Measurements from ENCODE around the gene ZNF574. TPM values are rescaled to one million over a fixed set of nuclear protein-coding genes. Genes with fewer than 3 reads are reported as not detected.
A peak's percentile ranks its signal among the peaks of the same experiment; 100 is the strongest.

Gene ZNF574
- total RNA-seq, 1 donor from 2014 or later, result 15.2 TPM

- Mint-ChIP-seq H3K27me3 (ENCODE audit: unreplicated experiment) (no peaks in the 10 kb centered on the region), H3K4me3 (ENCODE audit: unreplicated experiment) (no peak overlapping the region), H3K36me3 (ENCODE audit: unreplicated experiment) (no peaks in the 10 kb centered on the region), H3K4me1 (ENCODE audit: unreplicated experiment) (peaks cover 51% of the 10 kb centered on the region), H3K27ac (ENCODE audit: unreplicated experiment) (peak overlapping the region; percentile 93), H3K9me3 (ENCODE audit: unreplicated experiment) (no peaks in the 10 kb centered on the region)
- DNase-seq (ENCODE audit: extremely low spot score, unreplicated experiment), result no peak
- TF ChIP-seq, protein P1, sequence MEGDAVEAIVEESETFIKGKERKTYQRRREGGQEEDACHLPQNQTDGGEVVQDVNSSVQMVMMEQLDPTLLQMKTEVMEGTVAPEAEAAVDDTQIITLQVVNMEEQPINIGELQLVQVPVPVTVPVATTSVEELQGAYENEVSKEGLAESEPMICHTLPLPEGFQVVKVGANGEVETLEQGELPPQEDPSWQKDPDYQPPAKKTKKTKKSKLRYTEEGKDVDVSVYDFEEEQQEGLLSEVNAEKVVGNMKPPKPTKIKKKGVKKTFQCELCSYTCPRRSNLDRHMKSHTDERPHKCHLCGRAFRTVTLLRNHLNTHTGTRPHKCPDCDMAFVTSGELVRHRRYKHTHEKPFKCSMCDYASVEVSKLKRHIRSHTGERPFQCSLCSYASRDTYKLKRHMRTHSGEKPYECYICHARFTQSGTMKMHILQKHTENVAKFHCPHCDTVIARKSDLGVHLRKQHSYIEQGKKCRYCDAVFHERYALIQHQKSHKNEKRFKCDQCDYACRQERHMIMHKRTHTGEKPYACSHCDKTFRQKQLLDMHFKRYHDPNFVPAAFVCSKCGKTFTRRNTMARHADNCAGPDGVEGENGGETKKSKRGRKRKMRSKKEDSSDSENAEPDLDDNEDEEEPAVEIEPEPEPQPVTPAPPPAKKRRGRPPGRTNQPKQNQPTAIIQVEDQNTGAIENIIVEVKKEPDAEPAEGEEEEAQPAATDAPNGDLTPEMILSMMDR (IDR thresholded peaks at IDR 0.05), result no peak
Measured at GRCh38 chr19:42111384-42111783, 35.4 kb downstream of the ZNF574 start.

DNA sequence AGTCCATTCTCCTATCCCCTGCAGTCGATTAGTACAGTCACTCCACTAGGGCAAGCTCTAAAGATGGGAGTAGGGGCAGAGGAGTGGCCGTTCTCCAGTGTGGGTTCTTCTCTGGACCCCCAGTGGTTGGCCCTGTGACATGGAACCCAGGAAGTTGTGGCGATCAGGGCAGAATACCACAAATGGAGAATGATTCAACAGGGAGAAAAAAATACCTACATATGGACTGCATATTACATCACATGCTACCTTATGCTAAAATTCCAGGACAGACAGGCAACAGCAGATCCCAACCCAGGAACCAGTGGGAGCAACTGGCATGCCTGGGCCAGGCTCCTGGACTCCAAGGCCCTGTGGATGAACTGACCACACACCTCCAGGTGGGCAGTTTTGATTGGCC is 35.8 kb downstream of the ZNF574 start:
- H3K27ac Mint-ChIP-seq (ENCODE audit: unreplicated experiment), result peak overlapping the region; percentile 93
- no peak for DNase-seq (ENCODE audit: extremely low spot score, unreplicated experiment)

DNA sequence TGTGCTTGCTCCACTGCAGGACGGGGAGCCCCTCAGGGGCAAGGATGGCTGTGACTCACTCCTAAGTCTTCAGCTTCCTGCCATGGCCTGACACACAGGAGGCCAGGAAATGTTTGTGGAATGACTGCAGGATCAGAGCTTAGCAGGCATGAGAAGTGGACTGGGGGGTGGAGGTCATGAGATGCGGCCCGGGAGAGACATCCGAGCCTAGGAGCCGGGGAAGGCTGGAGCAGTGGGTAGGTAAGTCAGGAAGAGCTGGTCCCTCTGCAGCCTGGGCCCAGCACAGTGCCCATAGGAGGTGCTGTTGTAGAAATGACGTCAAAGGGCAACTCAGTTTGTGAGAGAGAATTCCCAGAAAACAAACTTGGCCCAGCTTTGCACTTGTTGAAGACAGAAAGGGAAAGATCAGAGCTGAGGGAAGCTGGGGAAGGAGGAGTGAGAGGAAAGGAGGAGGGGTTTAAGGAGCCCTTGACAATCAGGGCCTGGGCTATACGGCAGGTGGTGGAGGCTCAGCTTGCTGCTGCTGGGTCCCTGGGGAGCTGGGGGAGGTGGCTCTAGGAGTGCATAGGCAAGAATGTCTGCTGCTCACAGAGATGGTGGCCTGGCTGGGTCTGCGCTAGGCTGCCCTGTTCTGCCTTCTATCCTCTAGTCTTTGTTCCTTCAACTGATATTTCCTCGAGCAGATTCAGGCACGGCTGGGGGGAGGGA is 37.8 kb downstream of the ZNF574 start:
- Mint-ChIP-seq H3K9me3 (ENCODE audit: unreplicated experiment) (no peaks in the 10 kb centered on the region), H3K36me3 (ENCODE audit: unreplicated experiment) (no peaks in the 10 kb centered on the region), H3K27me3 (ENCODE audit: unreplicated experiment) (no peaks in the 10 kb centered on the region), H3K4me3 (ENCODE audit: unreplicated experiment) (peak overlapping the region; percentile 27), H3K4me1 (ENCODE audit: unreplicated experiment) (peaks cover 50% of the 10 kb centered on the region), H3K27ac (ENCODE audit: unreplicated experiment) (peak overlapping the region; percentile 93)
- TF ChIP-seq, protein P1 (IDR thresholded peaks at IDR 0.05), result peak; percentile 52
- no peak for DNase-seq (ENCODE audit: extremely low spot score, unreplicated experiment)

More for the DNA sequence above, 35.8 kb downstream of the ZNF574 start:
- Mint-ChIP-seq H3K36me3 (ENCODE audit: unreplicated experiment) (no peaks in the 10 kb centered on the region), H3K4me3 (ENCODE audit: unreplicated experiment) (no peak overlapping the region), H3K27me3 (ENCODE audit: unreplicated experiment) (no peaks in the 10 kb centered on the region), H3K4me1 (ENCODE audit: unreplicated experiment) (peaks cover 51% of the 10 kb centered on the region), H3K9me3 (ENCODE audit: unreplicated experiment) (no peaks in the 10 kb centered on the region)
- TF ChIP-seq, protein P1 (IDR thresholded peaks at IDR 0.05), result no peak

DNA sequence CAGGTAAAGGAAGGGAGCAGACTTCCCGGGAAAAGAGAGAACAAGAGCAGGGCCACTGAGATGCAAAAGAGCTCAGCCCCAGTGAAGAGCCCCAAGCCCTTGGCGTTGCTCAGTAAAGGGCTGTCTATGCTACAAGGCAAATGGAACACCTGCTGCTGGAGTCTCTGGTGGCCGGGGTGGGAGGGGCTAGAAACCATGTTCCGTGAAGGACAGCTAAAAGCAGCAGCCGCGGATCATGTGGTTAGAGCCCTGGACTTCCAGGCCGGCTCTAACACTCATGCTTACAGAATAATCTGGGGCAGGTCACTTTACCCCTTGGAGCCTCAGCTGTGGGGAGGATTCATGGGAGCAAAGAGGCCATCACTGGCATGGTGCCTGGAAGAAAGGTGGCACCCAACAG is 38.4 kb downstream of the ZNF574 start:
- H3K9me3 Mint-ChIP-seq (ENCODE audit: unreplicated experiment), result no peaks in the 10 kb centered on the region
- H3K27me3 Mint-ChIP-seq (ENCODE audit: unreplicated experiment), result no peaks in the 10 kb centered on the region
- no peak for DNase-seq (ENCODE audit: extremely low spot score, unreplicated experiment)
- H3K36me3 Mint-ChIP-seq (ENCODE audit: unreplicated experiment), result no peaks in the 10 kb centered on the region
- H3K27ac Mint-ChIP-seq (ENCODE audit: unreplicated experiment), result peak overlapping the region; percentile 93
- H3K4me1 Mint-ChIP-seq (ENCODE audit: unreplicated experiment), result peaks cover 49% of the 10 kb centered on the region
- TF ChIP-seq, protein P1 (IDR thresholded peaks at IDR 0.05), result no peak
- no peak overlapping the region for H3K4me3 Mint-ChIP-seq (ENCODE audit: unreplicated experiment)

- no peak overlapping the region for H3K27ac Mint-ChIP-seq (ENCODE audit: unreplicated experiment)
- no peaks in the 10 kb centered on the region for H3K9me3 Mint-ChIP-seq (ENCODE audit: unreplicated experiment)
- TF ChIP-seq, protein P1 (IDR thresholded peaks at IDR 0.05), result no peak
- peaks cover 49% of the 10 kb centered on the region for H3K4me1 Mint-ChIP-seq (ENCODE audit: unreplicated experiment)
- no peak overlapping the region for H3K4me3 Mint-ChIP-seq (ENCODE audit: unreplicated experiment)
- H3K27me3 Mint-ChIP-seq (ENCODE audit: unreplicated experiment), result no peaks in the 10 kb centered on the region
- no peak for DNase-seq (ENCODE audit: extremely low spot score, unreplicated experiment)
- H3K36me3 Mint-ChIP-seq (ENCODE audit: unreplicated experiment), result no peaks in the 10 kb centered on the region
Measured at GRCh38 chr19:42115219-42115618, 39.3 kb downstream of the ZNF574 start.
